ENCODE data around the gene POU6F2.

Gene POU6F2

DNA sequence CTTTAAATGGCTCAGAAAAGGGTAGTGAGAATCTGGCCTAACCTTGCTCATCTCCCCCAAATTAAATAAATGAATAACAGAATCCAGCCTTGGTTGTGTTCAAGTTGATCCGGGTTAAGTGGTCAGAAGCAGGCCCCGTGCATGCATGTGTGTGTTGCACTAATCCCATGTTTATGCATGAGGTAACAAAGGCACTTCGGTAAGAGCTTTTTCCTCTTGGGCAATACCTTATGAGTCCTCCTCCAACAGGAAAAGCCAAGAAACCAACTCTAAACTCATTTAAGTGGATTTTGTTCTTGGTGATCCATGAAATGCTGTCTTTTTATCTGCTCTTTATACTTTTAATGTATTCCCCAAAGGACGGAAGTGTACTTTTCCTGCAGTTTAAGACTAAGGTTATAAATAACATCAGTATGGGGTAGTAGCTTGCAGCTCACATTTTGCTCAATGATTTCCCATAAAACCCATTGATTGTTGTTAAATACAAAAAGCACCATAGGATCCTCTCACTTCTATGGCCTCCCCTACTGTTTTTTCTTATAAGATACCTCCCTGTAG lies 483.6 kb downstream of the POU6F2 start:
- no peak for DNase-seq

DNA sequence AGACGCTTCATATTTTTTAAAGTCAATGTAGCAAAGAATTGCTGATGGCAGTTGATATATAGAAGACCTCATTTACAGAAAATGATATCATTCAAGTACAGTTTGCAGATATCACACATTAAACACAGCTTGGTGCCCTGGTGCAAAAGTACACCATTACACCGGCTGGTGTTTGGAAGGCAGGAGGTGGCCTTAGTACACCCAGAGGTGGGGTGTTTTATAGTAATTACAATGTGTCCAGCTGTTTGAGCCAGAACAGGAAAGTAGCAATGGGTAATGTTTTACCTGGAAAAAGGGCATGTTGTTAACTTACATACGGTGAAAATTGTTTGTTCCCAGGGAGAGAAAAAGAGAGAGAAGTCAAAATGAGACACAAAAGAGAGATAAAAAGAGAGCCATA lies 485.5 kb downstream of the POU6F2 start:
- DNase-seq, result no peak

DNA sequence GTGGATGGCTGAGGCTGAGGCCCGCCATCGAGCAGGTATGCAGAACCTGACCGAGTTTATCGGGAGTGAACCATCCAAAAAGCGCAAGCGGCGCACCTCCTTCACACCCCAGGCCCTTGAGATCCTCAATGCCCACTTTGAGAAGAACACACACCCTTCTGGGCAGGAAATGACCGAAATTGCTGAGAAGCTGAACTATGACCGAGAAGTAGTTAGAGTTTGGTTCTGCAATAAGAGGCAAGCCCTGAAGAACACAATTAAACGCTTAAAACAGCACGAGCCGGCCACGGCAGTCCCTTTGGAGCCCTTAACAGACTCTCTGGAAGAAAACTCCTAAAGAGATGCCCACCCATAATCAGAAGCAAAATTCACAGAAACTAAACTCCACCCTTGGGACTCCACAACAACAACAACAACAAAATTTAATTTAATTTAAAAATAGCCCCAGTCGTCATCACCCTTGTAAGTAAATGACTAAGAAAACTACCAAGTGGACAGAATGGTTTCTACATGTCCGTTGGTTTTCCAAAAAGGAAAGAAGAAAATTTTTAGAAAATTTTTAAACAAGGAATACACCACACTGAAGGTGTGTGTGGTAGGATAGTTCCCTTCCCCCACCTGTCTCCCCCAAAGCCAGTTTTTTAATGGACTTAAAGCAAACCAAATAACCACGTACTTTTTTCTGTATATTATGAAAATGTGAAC lies 486.8 kb downstream of the POU6F2 start:
- DNase-seq, result no peak

DNA sequence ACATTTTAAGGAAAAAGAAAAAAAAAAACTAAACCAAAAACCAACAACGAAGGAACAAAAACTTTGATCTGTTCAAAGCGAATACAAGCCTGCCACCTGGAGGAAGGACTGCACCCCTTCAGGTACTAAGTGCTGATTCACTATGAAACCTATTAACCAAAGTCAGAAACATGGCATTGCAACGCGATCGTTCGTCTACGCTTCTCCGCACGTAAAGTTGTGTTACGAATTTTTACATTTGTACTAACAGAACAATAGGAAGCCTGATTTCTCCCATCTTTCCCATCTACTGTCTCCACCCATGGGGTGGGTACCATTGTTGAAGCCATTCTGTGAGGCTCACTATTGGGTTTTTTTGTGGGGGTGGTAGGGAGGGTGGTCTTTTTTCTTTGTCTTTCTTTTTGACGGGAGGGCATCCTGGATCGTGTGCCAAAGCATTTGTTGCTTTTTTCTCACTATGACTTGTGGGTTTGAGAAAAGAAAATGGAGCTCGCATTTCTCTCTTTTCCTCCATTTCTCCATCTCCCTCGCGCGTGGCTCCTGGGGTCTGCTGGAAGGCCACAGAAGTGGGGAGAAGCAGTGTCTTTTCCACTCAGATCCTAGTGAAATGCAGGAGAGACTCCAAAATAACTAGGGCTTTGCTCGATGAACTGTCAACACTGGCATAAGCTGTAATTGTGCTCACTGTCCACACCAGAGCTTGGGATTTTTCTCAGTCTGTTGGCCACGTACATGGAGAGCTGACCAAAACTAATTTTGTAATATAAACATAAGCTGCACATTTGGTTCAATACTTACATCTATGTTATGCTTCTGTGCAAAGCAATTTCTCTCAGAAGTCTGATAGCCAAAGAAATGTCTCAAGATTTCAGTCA lies 487.6 kb downstream of the POU6F2 start:
- no peak for DNase-seq

DNA sequence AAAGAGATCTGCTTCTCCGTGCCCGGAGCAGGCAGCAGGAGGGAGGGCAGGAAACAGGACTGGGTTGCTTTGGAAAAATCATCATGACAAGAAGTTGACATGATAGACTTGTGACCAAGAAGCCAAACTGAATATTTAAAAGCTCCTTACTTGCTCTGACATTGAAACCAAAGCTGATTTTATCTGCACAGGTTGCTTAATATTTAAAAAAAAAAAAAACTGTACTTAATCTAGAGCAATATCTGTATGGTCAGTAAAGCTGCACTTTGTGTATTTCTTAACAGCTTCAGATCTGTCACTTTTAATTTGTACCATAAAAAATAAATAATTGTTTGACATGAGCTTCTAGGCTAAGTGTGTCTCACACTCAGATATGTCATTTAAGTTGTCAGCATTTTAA lies 490.6 kb downstream of the POU6F2 start:
- no peak for DNase-seq

DNA sequence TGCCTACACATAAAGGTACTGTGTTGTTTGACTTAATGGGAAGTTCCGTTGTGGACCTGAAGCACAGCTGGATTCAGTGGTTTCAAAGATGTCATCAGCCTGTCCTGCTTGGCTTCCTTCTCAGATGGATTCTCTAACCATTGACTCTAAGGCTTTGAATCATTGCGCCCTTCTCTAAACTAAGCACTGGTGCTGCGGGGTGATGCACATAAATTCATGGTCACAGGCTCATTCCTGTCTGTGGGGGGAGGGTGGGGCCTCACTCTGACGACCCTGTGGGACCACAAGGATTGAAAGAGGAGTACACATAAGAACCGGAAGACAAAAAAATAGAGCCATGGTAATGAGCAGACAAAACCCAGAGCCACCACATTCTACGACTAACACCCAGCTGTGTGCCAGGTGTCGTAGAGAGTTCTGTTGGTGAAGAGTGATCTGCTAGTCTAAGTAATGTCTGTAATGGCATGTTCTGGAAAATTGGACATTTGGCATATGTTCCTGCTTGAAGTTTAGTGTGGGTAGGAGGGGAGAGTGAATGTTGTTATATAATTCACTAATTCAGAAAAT lies 491.2 kb downstream of the POU6F2 start:
- no peak for DNase-seq

DNA sequence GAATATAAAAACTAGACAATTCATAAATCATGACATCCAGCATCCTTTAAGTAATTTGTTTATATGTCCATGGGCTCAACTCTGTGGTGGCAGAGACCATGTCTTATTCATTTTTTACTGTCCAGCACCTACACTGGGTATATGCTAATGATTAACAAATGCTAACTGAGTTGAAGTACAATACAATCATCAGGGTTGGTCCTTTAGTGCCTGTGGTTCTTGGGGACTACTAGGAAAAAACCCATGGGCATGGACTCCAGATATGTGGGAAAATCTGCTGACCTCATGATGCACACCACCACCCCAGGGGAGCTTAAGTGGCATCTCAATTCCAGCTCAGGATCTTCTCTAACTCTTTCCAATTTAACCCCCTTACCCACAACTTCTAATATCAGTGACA lies 503.2 kb downstream of the POU6F2 start:
- DNase-seq, result no peak

DNA sequence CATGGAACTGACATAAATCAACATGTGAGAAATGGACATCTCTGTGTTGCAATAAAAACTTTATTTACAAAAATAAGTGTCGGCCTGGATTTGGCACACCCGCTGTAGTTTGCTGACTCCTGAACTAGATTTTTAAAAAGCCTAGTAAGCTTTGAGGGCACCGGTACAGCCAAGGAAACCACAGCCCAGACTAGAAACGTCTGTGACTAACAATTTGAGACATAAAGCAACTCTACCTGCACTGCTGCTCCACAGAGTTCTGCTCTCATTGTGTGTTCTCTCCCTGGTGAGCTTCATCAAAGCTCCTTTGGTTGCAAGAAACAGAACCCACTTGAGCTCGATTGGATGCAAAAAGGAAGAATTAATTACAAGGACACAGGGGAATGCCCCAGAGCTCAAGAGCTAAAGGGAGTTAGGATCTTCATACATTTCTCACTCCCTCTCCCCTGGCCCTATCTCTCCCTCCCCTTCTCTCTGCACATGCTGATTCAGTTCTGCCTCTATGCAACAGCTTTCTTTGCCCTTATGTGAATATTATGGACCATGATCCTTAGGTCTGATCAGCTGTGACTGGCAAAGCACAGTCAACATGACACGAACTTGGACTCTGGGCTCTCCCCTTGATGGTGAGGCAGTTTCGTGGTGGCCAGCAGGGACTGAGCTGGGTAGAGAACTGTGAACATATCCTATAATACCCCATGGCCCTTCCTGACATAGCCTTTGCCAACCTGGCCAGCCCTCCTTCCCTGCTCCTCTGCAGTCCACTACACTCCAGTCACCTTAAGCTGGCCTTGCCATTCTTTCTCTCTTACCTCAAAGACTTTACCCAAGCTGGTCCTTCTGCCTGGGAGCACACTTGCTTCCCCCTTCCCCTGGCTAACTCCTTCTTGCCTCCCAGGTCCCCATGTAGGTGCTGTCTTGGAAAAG lies 511.0 kb downstream of the POU6F2 start:
- DNase-seq, result no peak

DNA sequence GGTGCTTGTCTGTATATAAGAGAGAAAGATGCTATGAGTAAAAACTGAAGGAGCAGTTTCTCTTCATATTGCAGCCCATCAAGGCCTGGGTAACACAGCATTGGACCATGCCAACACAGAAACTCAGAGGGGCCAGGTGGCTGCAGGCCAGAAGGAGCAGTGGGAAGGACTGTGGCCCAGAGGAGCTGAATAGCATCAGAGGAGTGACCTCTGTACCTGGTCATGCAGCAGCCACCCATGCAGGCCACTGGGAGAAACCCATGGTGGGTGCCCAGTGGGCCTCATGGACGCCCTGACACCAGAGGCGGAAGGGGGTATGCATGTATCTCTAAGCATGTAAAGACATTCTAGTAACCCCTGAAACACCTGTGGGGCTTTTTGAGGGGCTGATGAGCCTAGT lies 512.6 kb downstream of the POU6F2 start:
- no peak for DNase-seq

DNA sequence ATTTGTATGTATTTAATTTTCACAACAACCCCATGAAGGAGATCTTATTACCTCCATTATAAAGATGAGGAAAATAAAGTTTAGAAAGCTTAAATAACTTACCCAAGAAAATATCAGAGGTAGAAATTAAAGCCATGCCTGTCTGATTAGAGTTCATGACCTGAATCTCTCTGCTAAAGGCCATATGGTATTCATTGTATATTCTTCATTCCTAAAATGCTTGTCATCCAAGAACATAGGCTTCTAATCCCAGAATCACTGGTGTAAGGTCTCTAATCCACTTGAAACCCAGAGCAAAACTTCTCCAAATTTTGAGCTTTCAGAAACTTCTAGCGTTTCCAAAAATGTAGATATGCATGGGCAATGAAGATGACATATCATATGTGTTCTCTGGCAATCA lies 516.2 kb downstream of the POU6F2 start:
- DNase-seq, result no peak

DNA sequence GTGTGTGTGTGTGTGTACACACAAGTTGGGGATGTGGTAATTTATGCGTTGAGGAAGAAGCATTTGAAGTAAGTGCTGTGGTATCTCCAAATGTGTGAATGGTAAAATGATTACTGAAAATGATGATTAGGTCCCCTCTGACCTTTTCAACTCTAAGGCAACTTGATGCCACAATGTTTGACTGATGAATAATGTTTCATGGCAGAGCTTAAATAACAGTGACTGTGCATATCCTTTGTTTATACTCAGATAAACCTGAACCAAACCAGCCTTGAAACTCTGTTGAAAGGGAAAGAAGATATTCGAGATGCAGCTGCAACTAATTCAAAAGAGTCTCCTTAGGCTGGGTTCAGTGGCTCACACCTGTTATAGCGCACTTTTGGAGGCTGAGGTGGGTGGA lies 523.6 kb downstream of the POU6F2 start:
- no peak for DNase-seq

DNA sequence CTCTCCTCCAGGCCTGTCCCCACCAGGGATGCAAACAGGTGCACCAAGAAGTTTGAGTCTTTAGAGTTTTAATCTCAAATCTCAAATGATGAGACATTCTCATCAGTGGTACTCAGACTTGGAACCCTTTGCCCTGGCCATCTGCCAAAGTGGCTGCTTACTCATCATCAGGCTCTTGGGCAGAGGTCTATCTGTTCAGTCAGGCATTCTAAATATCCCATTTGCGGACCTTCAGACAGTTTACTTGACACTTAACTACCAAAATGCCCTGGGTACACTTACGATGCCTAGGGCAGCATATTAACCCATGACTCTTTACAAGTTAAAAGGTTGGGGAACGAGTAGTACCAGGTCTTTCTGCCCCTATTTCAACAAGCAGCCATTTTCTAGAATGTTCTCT lies 527.3 kb downstream of the POU6F2 start:
- DNase-seq, result no peak

DNA sequence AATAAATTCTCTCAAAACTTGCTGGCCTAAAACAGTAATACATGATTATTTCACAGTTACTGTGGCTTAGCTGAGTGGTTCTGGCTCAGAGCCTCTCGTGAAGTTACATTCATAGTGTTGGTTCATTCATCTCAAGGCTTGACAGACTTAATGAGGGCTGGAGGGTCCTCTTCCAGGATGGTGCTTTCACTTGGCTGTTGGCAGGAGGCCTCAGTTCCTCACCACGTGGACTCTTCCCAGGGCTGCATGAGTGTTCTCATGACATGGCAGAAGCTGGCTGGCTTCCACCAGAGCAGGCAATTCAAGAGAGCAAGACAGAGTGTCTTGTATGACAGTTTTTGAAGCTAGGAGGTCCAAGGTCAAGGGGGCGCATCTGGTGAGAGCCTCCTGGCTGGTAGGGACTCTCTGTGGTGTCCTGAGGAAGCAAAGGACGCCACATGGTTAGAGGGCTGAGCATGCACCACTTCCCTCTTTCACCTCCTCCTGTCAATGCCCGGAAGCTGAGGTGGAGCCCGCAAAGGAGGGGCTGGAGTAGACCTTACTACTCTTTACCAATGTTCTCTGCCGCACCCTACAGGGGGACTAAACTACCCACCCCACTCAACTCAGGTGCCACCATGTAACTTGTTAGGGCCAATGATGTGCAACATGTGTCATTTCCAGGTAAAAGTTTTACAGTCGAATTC lies 530.3 kb downstream of the POU6F2 start:
- no peak for DNase-seq

DNA sequence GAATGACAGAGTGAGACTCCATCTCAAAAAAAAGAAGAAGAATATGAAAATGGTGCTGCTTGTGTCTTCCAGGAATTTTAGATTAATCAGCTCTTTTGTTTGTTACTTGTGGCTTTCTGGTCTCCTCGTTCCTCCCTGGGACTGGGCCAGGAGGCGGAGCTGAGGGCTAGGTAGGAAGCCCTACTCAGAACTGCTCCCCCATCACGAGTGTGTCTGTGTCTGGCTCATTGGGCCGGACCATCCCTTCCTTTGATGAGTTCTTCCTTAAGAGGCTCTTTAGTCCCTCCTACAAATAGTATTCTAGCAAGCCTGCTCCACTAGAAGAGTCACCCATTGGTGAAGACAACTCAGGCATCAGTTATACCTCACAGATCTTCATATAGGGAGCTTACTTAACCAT lies 531.7 kb downstream of the POU6F2 start:
- DNase-seq, result no peak

DNA sequence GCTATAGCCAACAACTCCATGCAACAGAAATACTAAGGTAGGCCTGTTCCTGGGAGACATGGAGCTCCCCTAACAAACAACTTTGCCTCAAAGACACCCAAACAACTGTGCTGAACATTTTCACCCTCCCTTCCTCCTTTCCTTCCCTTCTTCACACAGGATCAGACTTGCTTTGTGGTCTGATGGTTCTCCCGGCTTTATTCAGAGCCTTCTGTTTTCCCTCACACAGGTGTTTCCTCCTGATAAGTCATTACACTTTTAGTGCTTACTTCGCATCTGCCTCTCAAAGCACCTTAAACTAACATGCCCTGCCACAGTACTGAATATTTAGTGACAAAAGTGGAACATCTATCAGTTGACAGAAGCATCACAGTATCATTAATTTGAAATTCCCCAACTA lies 532.2 kb downstream of the POU6F2 start:
- DNase-seq, result no peak

DNA sequence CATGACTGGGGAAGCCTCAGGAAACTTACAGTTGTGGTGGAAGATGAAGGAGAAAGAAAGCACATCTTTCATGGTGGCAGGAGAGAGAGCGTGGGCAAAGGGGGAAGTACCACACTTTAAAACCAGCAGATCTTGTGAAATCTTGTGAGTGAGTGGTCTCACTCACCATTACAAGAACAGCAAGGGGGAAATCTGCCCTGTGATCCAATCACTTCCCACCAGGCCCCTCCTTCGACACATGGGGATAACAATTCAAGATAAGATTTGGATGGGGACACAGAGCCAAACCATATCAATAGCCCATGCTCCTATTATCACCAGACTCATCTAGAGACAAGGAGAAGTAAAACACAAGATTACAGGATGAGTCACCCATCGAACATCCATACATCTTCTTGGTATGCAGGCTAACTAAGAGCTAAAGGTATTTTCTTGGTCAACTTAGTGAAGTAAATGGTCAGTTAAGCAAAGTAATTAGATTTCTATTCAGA lies 533.2 kb downstream of the POU6F2 start:
- no peak for DNase-seq

DNA sequence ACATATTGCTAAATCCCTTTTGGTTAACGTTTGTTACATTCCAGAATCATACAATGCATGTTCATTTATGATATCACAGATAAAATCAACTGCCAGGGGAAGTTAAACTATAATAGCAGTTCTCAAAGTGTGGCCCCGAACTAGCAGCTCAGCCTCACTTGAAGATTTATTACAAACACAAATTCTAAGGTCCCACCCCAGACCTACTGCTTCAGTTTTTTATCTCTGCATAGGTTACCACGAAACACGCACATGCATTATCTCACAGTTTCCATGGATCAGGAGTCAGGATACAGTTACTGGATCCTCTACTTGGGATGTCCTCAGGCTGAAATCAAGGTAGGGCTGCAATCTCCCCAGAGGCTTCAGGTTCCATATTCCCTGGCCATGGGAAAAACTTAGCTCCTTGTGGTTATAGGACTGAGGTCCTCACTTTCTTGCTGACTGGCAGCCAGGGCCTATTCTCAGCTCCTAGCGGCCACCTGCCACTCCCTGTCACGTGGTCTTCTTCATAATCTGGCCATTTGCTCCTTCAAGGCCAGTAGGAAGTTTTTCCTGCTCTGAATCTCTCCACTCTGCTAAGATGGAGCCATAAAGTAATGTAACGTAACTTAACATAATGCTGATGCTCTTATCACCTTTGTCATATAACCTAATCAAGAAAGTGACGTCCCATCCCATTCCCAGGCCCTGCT lies 538.0 kb downstream of the POU6F2 start:
- DNase-seq, result no peak

DNA sequence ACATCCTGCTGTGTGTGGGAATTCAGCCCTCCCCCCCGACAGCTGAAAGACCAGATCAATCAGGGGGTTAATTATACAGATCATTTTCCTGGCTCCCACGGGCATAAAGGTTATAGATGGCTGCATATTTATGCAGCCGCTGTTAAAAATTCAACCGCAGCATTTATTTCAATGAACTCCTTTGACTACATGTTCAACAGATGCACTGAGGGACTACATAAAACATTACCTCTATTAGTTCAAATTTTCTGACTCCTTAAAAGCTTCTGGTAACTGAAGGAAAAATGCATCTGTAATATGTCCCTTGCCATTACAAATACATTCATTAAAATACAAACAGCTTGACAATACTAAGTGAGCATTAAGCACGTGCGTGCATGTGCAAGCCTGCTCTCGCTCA lies 538.8 kb downstream of the POU6F2 start:
- DNase-seq, result no peak

DNA sequence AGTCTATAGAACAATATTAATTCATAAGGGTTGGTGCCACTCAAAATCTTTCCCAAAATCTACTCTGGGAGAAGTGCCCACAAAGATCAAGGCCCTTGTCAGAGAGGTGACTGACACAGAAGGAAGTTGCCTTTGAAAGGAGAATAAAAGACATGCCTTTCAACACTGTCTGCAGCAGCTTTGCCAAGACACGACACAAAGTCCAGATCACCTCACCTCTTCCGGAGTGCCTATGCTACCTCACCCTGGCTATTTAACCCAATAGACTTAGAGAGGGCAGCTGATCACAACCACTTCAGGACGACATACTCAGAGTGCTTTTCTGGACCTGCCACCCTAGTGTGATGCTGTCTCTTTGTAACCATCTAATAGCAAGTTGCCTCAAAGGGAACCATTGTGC lies 539.5 kb downstream of the POU6F2 start:
- DNase-seq, result no peak
